GM03348 (cell line): ENCODE measurements around the gene VASH2.

Source experiments
- DNase-seq: peaks from one replicate; pipeline ENCODE4 v3.0.0; 2012; ENCODE audit warnings: low spot score

The VASH2 gene

DNA sequence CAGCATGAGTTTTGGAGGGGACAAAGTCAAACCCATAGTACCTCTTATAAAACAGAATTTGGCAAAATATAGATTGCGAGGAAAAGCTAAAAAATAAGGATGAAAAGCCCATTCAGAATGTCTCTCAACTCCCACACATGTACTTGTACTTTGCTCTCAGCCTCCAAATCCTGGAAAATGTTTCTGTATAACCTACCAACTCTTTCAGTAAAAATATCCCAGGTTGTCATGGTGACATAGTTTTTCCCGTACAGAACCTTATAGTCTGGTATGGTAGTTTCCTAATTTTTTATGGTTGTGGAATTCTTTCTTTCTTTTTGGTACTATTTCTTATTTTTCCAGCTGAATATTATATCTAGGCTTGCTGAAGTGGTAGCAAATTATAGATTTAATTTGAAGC is 85.2 kb downstream of the VASH2 start:
- DNase-seq = no peak
